DOHH2 (cell line): ENCODE results near the gene KNSTRN.

Experiments
- H3F3A ChIP-seq: fragments of 200-600 bp; sonication (generic), shearing (Covaris generic); 2 replicates; pipeline ENCODE4 v1.6.0; 2016; ENCODE audit warnings: antibody characterized with exemption, mild to moderate bottlenecking; ENCODE audit not compliant: control insufficient read depth, insufficient read depth
- H3K27ac ChIP-seq: fragments of 200-600 bp; sonication (generic); 2 replicates; pipeline ENCODE4 v1.5.1; 2014; ENCODE audit warnings: low read depth, mild to moderate bottlenecking, low read length, moderate library complexity
- H3K27me3 ChIP-seq: fragments of 200-600 bp; sonication (generic); 2 replicates; pipeline ENCODE4 v1.6.1; 2014; ENCODE audit warnings: mild to moderate bottlenecking, low read length, mixed read lengths; ENCODE audit not compliant: control insufficient read depth
- H3K36me3 ChIP-seq: fragments of 200-600 bp; sonication (generic); 2 replicates; pipeline ENCODE4 v1.6.1; 2014; ENCODE audit warnings: mild to moderate bottlenecking, low read length, moderate library complexity, mixed read lengths; ENCODE audit not compliant: control insufficient read depth
- H3K4me1 ChIP-seq: fragments of 200-600 bp; sonication (generic); 2 replicates; pipeline ENCODE4 v1.6.1; 2014; ENCODE audit warnings: mild to moderate bottlenecking, low read length, mixed read lengths; ENCODE audit not compliant: control insufficient read depth
- H3K4me2 ChIP-seq: fragments of 200-600 bp; sonication (generic); 2 replicates; pipeline ENCODE4 v1.6.0; 2014; ENCODE audit warnings: mild to moderate bottlenecking, low read length, moderate library complexity
- H3K4me3 ChIP-seq: fragments of 200-600 bp; sonication (generic); 2 replicates; pipeline ENCODE4 v1.5.1; 2014; ENCODE audit warnings: mild to moderate bottlenecking, low read length, mixed read lengths
- H3K79me2 ChIP-seq: fragments of 200-600 bp; sonication (generic); 2 replicates; pipeline ENCODE4 v1.6.1; 2014; ENCODE audit warnings: mild to moderate bottlenecking, low read length, mixed read lengths; ENCODE audit not compliant: control insufficient read depth
- H3K9me2 ChIP-seq: fragments of 200-600 bp; sonication (generic); replicated peaks from 2 replicates; pipeline ENCODE4 v1.6.1; 2014; ENCODE audit warnings: mild to moderate bottlenecking, low read length, mixed read lengths; ENCODE audit not compliant: control insufficient read depth
- H3K9me3 ChIP-seq: fragments of 200-600 bp; sonication (generic); 2 replicates; pipeline ENCODE4 v1.6.1; 2014; ENCODE audit warnings: antibody characterized with exemption, low read length, mixed read lengths; ENCODE audit not compliant: control insufficient read depth, insufficient read depth
- H4K20me1 ChIP-seq: fragments of 200-600 bp; sonication (generic); 2 replicates; pipeline ENCODE4 v1.6.0; 2014; ENCODE audit warnings: low read depth, mild to moderate bottlenecking, antibody characterized with exemption, low read length, moderate library complexity; ENCODE audit not compliant: control insufficient read depth, insufficient read depth
- CTCF ChIP-seq: fragments of 200-600 bp; sonication (generic); IDR thresholded peaks from one replicate; pipeline ENCODE4 v1.5.1; 2014; ENCODE audit warnings: antibody characterized with exemption, mild to moderate bottlenecking, low read depth, low read length; ENCODE audit not compliant: poor library complexity, severe bottlenecking
- EZH2phosphoT487 ChIP-seq: fragments of 200-600 bp; sonication (generic); IDR thresholded peaks from 2 replicates; pipeline ENCODE4 v1.6.1; 2017; ENCODE audit warnings: borderline replicate concordance, mild to moderate bottlenecking, antibody characterized with exemption, low read length, moderate library complexity, mixed read lengths

Gene KNSTRN

GRCh38 chr15:40342416-40343320 is 39.9 kb upstream of the KNSTRN start:
- no peaks in the 10 kb centered on the region for H3K79me2 ChIP-seq
- H3K36me3 ChIP-seq, result no peaks in the 10 kb centered on the region
- no peaks in the 10 kb centered on the region for H3K27me3 ChIP-seq
- H3K9me2 ChIP-seq, result no peaks in the 10 kb centered on the region
- TF ChIP-seq EZH2phosphoT487 (no peak), CTCF (no peak)
- no peaks in the 10 kb centered on the region for H3K9me3 ChIP-seq
- H4K20me1 ChIP-seq, result no peaks in the 10 kb centered on the region
- H3F3A ChIP-seq, result no peaks in the 10 kb centered on the region
- no peak overlapping the region for H3K4me3 ChIP-seq
- no peak overlapping the region for H3K27ac ChIP-seq
- H3K4me1 ChIP-seq, result peaks cover 5% of the 10 kb centered on the region
- no peak overlapping the region for H3K4me2 ChIP-seq

- Histone ChIP-seq H3K4me3 (no peak overlapping the region), H3K36me3 (no peaks in the 10 kb centered on the region), H4K20me1 (no peaks in the 10 kb centered on the region), H3K79me2 (no peaks in the 10 kb centered on the region), H3K9me3 (no peaks in the 10 kb centered on the region), H3K9me2 (no peaks in the 10 kb centered on the region), H3K4me1 (peaks cover 2% of the 10 kb centered on the region; the same call in 1 of the 2 replicates), H3K27me3 (no peaks in the 10 kb centered on the region), H3F3A (no peaks in the 10 kb centered on the region), H3K4me2 (no peak overlapping the region), H3K27ac (no peak overlapping the region)
- TF ChIP-seq CTCF (no peak), EZH2phosphoT487 (no peak)
These were observed 39.0 kb upstream of the KNSTRN start for GRCh38 chr15:40343512-40343911.

GRCh38 chr15:40344217-40344616 is 38.3 kb upstream of the KNSTRN start:
- Histone ChIP-seq H3K4me3 (no peak overlapping the region), H3K4me1 (peaks cover 2% of the 10 kb centered on the region; the same call in 1 of the 2 replicates), H3K36me3 (no peaks in the 10 kb centered on the region), H3K79me2 (no peaks in the 10 kb centered on the region), H3K4me2 (no peak overlapping the region), H4K20me1 (no peaks in the 10 kb centered on the region), H3K9me3 (no peaks in the 10 kb centered on the region), H3K9me2 (no peaks in the 10 kb centered on the region), H3K27ac (no peak overlapping the region), H3F3A (no peaks in the 10 kb centered on the region), H3K27me3 (no peaks in the 10 kb centered on the region)
- TF ChIP-seq EZH2phosphoT487 (no peak), CTCF (no peak)
